Fibroblast of upper back skin (primary cell): ENCODE measurements around the gene CLIC1.

Experiments
- DNase-seq: peaks from one replicate; pipeline ENCODE4 v3.0.0-alpha.2; 2013

CLIC1 gene

GRCh38 chr6:31737991-31738979 lies 2.0 kb upstream of the CLIC1 start:
- peak; percentile 81 for DNase-seq

GRCh38 chr6:31737315-31737990 lies 1.1 kb upstream of the CLIC1 start:
- DNase-seq: no peak

- no peak for DNase-seq
Measured at GRCh38 chr6:31736768-31737314, 511 bp upstream of the CLIC1 start.

GRCh38 chr6:31734821-31735406 lies 1.4 kb downstream of the CLIC1 start:
- peak; percentile 75 for DNase-seq

- no peak for DNase-seq
Measured at GRCh38 chr6:31734247-31734820, 2.0 kb downstream of the CLIC1 start.

- DNase-seq: no peak
Measured at GRCh38 chr6:31733734-31734133, 2.6 kb downstream of the CLIC1 start.

GRCh38 chr6:31732029-31732428 lies 4.3 kb downstream of the CLIC1 start:
- no peak for DNase-seq

GRCh38 chr6:31730631-31731086 lies 5.7 kb downstream of the CLIC1 start:
- DNase-seq: no peak

- DNase-seq: peak; percentile 90
Measured at GRCh38 chr6:31729979-31730630, 6.2 kb downstream of the CLIC1 start.

- DNase-seq: peak; percentile 79
Measured at GRCh38 chr6:31729515-31729978, 6.8 kb downstream of the CLIC1 start.

- no peak for DNase-seq
Measured at GRCh38 chr6:31728767-31729514, 7.4 kb downstream of the CLIC1 start, which contains the start of gene DDAH2. DDAH2 (minus strand) TSS chr6:31729299; CDS start chr6:31729161, 138 bp downstream.

- DNase-seq: no peak
Measured at GRCh38 chr6:31727717-31728671, 8.3 kb downstream of the CLIC1 start.

GRCh38 chr6:31727034-31727716 lies 9.2 kb downstream of the CLIC1 start:
- no peak for DNase-seq

GRCh38 chr6:31725502-31726350 lies 10.6 kb downstream of the CLIC1 start:
- DNase-seq: no peak

GRCh38 chr6:31723980-31724691 lies 12.2 kb downstream of the CLIC1 start:
- no peak for DNase-seq

GRCh38 chr6:31723245-31723979 lies 12.9 kb downstream of the CLIC1 start, which contains the start of gene MPIG6B:
MPIG6B (plus strand) TSS chr6:31723373; CDS start chr6:31723384, 11 bp downstream.
- DNase-seq: no peak

GRCh38 chr6:31722173-31722572 lies 14.2 kb downstream of the CLIC1 start:
- no peak for DNase-seq
